PC-9 (cell line): ENCODE data around the gene SLC22A2.

ENCODE experiments used
- EZH2 ChIP-seq: fragments of 200-600 bp; sonication (generic); IDR thresholded peaks from 2 replicates; pipeline ENCODE4 v1.8.0; 2017; ENCODE audit warnings: antibody characterized with exemption, low read depth
- TF ChIP-seq, protein P1 (sequence below): fragments of 200-600 bp; sonication (generic); conservative IDR thresholded peaks from 2 replicates; pipeline ENCODE4 v1.6.1; 2017; ENCODE audit warnings: mixed run types, antibody characterized with exemption, mild to moderate bottlenecking, moderate library complexity

DNA sequence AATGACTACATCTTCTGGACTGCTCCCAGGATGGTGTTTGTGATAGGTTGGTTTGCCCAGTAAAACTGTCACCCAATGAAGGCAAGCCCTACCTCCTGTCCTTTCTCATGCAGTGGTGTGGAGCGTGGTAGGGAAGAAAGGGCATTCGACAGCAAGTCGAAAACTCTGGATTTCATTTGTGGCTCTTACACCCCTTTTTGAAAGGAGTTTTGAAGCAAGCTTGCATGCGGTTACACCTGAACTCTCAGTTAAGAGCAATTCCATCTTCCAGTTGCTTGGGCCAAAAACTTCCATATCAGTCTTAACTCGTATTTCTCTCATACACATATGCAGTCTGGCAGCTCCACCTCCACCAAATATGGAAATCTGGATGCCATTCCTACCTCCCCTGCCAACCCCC lies 19.7 kb upstream of the SLC22A2 start:
- TF ChIP-seq, protein P1, sequence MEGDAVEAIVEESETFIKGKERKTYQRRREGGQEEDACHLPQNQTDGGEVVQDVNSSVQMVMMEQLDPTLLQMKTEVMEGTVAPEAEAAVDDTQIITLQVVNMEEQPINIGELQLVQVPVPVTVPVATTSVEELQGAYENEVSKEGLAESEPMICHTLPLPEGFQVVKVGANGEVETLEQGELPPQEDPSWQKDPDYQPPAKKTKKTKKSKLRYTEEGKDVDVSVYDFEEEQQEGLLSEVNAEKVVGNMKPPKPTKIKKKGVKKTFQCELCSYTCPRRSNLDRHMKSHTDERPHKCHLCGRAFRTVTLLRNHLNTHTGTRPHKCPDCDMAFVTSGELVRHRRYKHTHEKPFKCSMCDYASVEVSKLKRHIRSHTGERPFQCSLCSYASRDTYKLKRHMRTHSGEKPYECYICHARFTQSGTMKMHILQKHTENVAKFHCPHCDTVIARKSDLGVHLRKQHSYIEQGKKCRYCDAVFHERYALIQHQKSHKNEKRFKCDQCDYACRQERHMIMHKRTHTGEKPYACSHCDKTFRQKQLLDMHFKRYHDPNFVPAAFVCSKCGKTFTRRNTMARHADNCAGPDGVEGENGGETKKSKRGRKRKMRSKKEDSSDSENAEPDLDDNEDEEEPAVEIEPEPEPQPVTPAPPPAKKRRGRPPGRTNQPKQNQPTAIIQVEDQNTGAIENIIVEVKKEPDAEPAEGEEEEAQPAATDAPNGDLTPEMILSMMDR = no peak
- TF ChIP-seq EZH2 = no peak
